GM19467 (cell line): ENCODE results near the gene PRKAG1.

Experiments
- ATAC-seq: cut with Tn5 transposase; IDR thresholded peaks from one replicate; pipeline ENCODE4 v1.9.1; 2021; ENCODE audit warnings: mild to moderate bottlenecking, moderate library complexity; ENCODE audit not compliant: unreplicated experiment

Gene PRKAG1

GRCh38 chr12:49015196-49015595, 3.4 kb downstream of the PRKAG1 start:
- ATAC-seq, result no peak

- no peak for ATAC-seq
Observed at GRCh38 chr12:49014547-49014946, 4.0 kb downstream of the PRKAG1 start.

GRCh38 chr12:49013428-49013827, 5.1 kb downstream of the PRKAG1 start:
- ATAC-seq, result no peak

GRCh38 chr12:49012739-49013138, 5.8 kb downstream of the PRKAG1 start:
- ATAC-seq, result no peak

GRCh38 chr12:49010092-49010668, 8.4 kb downstream of the PRKAG1 start:
- ATAC-seq, result no peak

GRCh38 chr12:49008943-49009342, 9.6 kb downstream of the PRKAG1 start:
- ATAC-seq, result no peak

GRCh38 chr12:49000346-49000745, 18.2 kb downstream of the PRKAG1 start:
- no peak for ATAC-seq

- ATAC-seq, result no peak
Observed at GRCh38 chr12:48999371-49000131, 19.0 kb downstream of the PRKAG1 start, which contains the start of gene DDN. DDN (minus strand) TSS chr12:48999375; CDS start chr12:48999287, 88 bp downstream.

- no peak for ATAC-seq
Observed at GRCh38 chr12:48998497-48999353, 19.9 kb downstream of the PRKAG1 start.

GRCh38 chr12:48997719-48998496, 20.7 kb downstream of the PRKAG1 start:
- ATAC-seq, result no peak

GRCh38 chr12:48996794-48997718, 21.5 kb downstream of the PRKAG1 start:
- no peak for ATAC-seq

- ATAC-seq, result no peak
Observed at GRCh38 chr12:48995086-48995879, 23.3 kb downstream of the PRKAG1 start.

- ATAC-seq, result no peak
Observed at GRCh38 chr12:48994224-48995085, 24.1 kb downstream of the PRKAG1 start.

- ATAC-seq, result no peak
Observed at GRCh38 chr12:48993787-48994186, 24.8 kb downstream of the PRKAG1 start.

- no peak for ATAC-seq
Observed at GRCh38 chr12:48991247-48992050, 27.1 kb downstream of the PRKAG1 start.

GRCh38 chr12:48990552-48990951, 28.0 kb downstream of the PRKAG1 start:
- ATAC-seq, result no peak

GRCh38 chr12:48988030-48988649, 30.4 kb downstream of the PRKAG1 start:
- no peak for ATAC-seq
